ENCODE measurements around the gene LTB4R.

LTB4R gene, protein sequence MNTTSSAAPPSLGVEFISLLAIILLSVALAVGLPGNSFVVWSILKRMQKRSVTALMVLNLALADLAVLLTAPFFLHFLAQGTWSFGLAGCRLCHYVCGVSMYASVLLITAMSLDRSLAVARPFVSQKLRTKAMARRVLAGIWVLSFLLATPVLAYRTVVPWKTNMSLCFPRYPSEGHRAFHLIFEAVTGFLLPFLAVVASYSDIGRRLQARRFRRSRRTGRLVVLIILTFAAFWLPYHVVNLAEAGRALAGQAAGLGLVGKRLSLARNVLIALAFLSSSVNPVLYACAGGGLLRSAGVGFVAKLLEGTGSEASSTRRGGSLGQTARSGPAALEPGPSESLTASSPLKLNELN

DNA sequence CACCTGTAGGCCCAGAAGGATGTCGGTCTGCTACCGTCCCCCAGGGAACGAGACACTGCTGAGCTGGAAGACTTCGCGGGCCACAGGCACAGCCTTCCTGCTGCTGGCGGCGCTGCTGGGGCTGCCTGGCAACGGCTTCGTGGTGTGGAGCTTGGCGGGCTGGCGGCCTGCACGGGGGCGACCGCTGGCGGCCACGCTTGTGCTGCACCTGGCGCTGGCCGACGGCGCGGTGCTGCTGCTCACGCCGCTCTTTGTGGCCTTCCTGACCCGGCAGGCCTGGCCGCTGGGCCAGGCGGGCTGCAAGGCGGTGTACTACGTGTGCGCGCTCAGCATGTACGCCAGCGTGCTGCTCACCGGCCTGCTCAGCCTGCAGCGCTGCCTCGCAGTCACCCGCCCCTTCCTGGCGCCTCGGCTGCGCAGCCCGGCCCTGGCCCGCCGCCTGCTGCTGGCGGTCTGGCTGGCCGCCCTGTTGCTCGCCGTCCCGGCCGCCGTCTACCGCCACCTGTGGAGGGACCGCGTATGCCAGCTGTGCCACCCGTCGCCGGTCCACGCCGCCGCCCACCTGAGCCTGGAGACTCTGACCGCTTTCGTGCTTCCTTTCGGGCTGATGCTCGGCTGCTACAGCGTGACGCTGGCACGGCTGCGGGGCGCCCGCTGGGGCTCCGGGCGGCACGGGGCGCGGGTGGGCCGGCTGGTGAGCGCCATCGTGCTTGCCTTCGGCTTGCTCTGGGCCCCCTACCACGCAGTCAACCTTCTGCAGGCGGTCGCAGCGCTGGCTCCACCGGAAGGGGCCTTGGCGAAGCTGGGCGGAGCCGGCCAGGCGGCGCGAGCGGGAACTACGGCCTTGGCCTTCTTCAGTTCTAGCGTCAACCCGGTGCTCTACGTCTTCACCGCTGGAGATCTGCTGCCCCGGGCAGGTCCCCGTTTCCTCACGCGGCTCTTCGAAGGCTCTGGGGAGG is at the start of gene LTB4R:
TSS of gene LTB4R (plus strand) at position 857 of the 959 bp plus-strand sequence. CDS start 4,150 bp downstream, outside the sequence.
- Histone ChIP-seq H2AFZ (ENCODE audit: low read length, unreplicated experiment) (peak within 1 kb of the TSS; percentile 49), H3K36me3 (ENCODE audit: insufficient read depth, low read length) (peaks cover 3% of the 10 kb centered on the region), H3K79me2 (ENCODE audit: control insufficient read depth, insufficient read depth, low read length, unreplicated experiment) (no peaks in the 10 kb centered on the region), H3K4me1 (ENCODE audit: control insufficient read depth, insufficient read depth, low read length, unreplicated experiment) (peaks cover 29% of the 10 kb centered on the region), H3K27ac (ENCODE audit: low read depth, low read length) (peak within 1 kb of the TSS; percentile 33; the same call in 1 of the 2 replicates), H3K27me3 (ENCODE audit: insufficient read depth, low read length) (no peaks in the 10 kb centered on the region), H3K4me3 (ENCODE audit: low read depth, low read length) (peak within 1 kb of the TSS; percentile 70)

DNA sequence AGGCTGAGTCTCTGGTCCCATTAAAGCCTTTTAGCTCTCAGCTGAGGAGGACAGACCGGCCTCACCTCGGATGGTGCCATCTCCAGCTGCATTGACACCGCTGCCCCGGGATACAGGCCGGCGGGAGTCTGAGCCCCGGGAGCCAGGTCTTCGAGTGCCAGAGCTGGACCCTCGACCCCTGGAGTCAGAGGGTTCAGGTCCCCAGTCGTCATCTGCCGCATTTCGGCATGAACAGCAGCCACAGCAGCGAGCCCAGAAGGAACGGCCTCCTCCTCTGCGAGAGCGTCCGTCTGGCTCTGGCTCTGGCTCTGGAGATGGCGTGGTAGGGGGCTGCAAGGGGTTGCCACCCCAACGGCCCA is 49.4 kb upstream of the LTB4R start:
- no peak overlapping the region for H3K27ac ChIP-seq (ENCODE audit: low read depth, low read length)
- H3K4me1 ChIP-seq (ENCODE audit: control insufficient read depth, insufficient read depth, low read length, unreplicated experiment), result peaks cover 8% of the 10 kb centered on the region
- no peaks in the 10 kb centered on the region for H3K27me3 ChIP-seq (ENCODE audit: insufficient read depth, low read length)
- H2AFZ ChIP-seq (ENCODE audit: low read length, unreplicated experiment), result no peak overlapping the region
- no peak overlapping the region for H3K4me3 ChIP-seq (ENCODE audit: low read depth, low read length)
- no peaks in the 10 kb centered on the region for H3K36me3 ChIP-seq (ENCODE audit: insufficient read depth, low read length)
- no peaks in the 10 kb centered on the region for H3K79me2 ChIP-seq (ENCODE audit: control insufficient read depth, insufficient read depth, low read length, unreplicated experiment)

GRCh38 chr14:24262821-24263733 is 48.2 kb upstream of the LTB4R start, which contains the start of gene TGM1:
TGM1 (minus strand) TSS chr14:24263177; CDS start chr14:24262352, 825 bp downstream.
- no peaks in the 10 kb centered on the region for H3K27me3 ChIP-seq (ENCODE audit: insufficient read depth, low read length)
- H2AFZ ChIP-seq (ENCODE audit: low read length, unreplicated experiment), result no peak within 1 kb of the TSS
- H3K79me2 ChIP-seq (ENCODE audit: control insufficient read depth, insufficient read depth, low read length, unreplicated experiment), result no peaks in the 10 kb centered on the region

GRCh38 chr14:24263848-24264247 is 47.5 kb upstream of the LTB4R start:
- Histone ChIP-seq H3K79me2 (ENCODE audit: control insufficient read depth, insufficient read depth, low read length, unreplicated experiment) (no peaks in the 10 kb centered on the region), H3K4me1 (ENCODE audit: control insufficient read depth, insufficient read depth, low read length, unreplicated experiment) (peaks cover 8% of the 10 kb centered on the region), H2AFZ (ENCODE audit: low read length, unreplicated experiment) (no peak overlapping the region), H3K27me3 (ENCODE audit: insufficient read depth, low read length) (no peaks in the 10 kb centered on the region), H3K36me3 (ENCODE audit: insufficient read depth, low read length) (no peaks in the 10 kb centered on the region), H3K27ac (ENCODE audit: low read depth, low read length) (no peak overlapping the region), H3K4me3 (ENCODE audit: low read depth, low read length) (no peak overlapping the region)

More at GRCh38 chr14:24262821-24263733, 48.2 kb upstream of the LTB4R start, which contains the start of gene TGM1:
- H3K4me3 ChIP-seq (ENCODE audit: low read depth, low read length), result no peak within 1 kb of the TSS
- H3K27ac ChIP-seq (ENCODE audit: low read depth, low read length), result no peak within 1 kb of the TSS
- no peaks in the 10 kb centered on the region for H3K36me3 ChIP-seq (ENCODE audit: insufficient read depth, low read length)
- H3K4me1 ChIP-seq (ENCODE audit: control insufficient read depth, insufficient read depth, low read length, unreplicated experiment), result peaks cover 8% of the 10 kb centered on the region

DNA sequence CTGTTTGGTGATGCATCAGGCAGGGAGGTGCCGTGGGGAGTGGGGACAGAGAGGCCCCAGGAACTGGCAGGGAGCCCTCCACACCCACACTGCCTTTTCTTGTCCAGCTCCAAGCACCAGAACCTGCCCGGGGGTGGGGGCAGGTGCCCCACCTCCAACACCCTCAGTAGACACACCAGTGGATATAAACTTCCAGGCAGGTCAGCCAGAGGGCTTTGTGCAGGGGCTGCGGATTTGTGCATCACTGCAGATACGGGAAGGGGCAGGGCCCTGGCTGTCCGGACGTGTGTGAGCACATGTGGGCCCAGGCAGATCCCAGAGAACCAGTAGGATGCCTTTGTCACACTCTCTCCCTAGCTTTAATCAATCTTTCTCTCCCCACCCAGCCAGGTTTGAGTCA is 47.0 kb upstream of the LTB4R start:
- Histone ChIP-seq H3K4me1 (ENCODE audit: control insufficient read depth, insufficient read depth, low read length, unreplicated experiment) (peaks cover 3% of the 10 kb centered on the region), H3K4me3 (ENCODE audit: low read depth, low read length) (no peak overlapping the region), H3K36me3 (ENCODE audit: insufficient read depth, low read length) (no peaks in the 10 kb centered on the region), H3K27me3 (ENCODE audit: insufficient read depth, low read length) (no peaks in the 10 kb centered on the region), H3K27ac (ENCODE audit: low read depth, low read length) (no peak overlapping the region), H3K79me2 (ENCODE audit: control insufficient read depth, insufficient read depth, low read length, unreplicated experiment) (no peaks in the 10 kb centered on the region), H2AFZ (ENCODE audit: low read length, unreplicated experiment) (no peak overlapping the region)

- Histone ChIP-seq H3K27me3 (ENCODE audit: insufficient read depth, low read length) (no peaks in the 10 kb centered on the region), H3K4me3 (ENCODE audit: low read depth, low read length) (no peak overlapping the region), H3K79me2 (ENCODE audit: control insufficient read depth, insufficient read depth, low read length, unreplicated experiment) (no peaks in the 10 kb centered on the region), H3K4me1 (ENCODE audit: control insufficient read depth, insufficient read depth, low read length, unreplicated experiment) (no peaks in the 10 kb centered on the region), H2AFZ (ENCODE audit: low read length, unreplicated experiment) (no peak overlapping the region), H3K36me3 (ENCODE audit: insufficient read depth, low read length) (no peaks in the 10 kb centered on the region), H3K27ac (ENCODE audit: low read depth, low read length) (no peak overlapping the region)
These were observed 44.7 kb upstream of the LTB4R start for GRCh38 chr14:24266344-24267244.

- Histone ChIP-seq H3K79me2 (ENCODE audit: control insufficient read depth, insufficient read depth, low read length, unreplicated experiment) (no peaks in the 10 kb centered on the region), H3K27ac (ENCODE audit: low read depth, low read length) (no peak overlapping the region), H3K4me3 (ENCODE audit: low read depth, low read length) (no peak overlapping the region), H2AFZ (ENCODE audit: low read length, unreplicated experiment) (no peak overlapping the region), H3K27me3 (ENCODE audit: insufficient read depth, low read length) (no peaks in the 10 kb centered on the region), H3K4me1 (ENCODE audit: control insufficient read depth, insufficient read depth, low read length, unreplicated experiment) (peaks cover 4% of the 10 kb centered on the region), H3K36me3 (ENCODE audit: insufficient read depth, low read length) (no peaks in the 10 kb centered on the region)
These were observed 43.8 kb upstream of the LTB4R start for GRCh38 chr14:24267516-24267915.

GRCh38 chr14:24268225-24268624 is 43.1 kb upstream of the LTB4R start:
- Histone ChIP-seq H3K4me1 (ENCODE audit: control insufficient read depth, insufficient read depth, low read length, unreplicated experiment) (peaks cover 4% of the 10 kb centered on the region), H2AFZ (ENCODE audit: low read length, unreplicated experiment) (no peak overlapping the region), H3K36me3 (ENCODE audit: insufficient read depth, low read length) (no peaks in the 10 kb centered on the region), H3K4me3 (ENCODE audit: low read depth, low read length) (no peak overlapping the region), H3K79me2 (ENCODE audit: control insufficient read depth, insufficient read depth, low read length, unreplicated experiment) (no peaks in the 10 kb centered on the region), H3K27me3 (ENCODE audit: insufficient read depth, low read length) (no peaks in the 10 kb centered on the region), H3K27ac (ENCODE audit: low read depth, low read length) (no peak overlapping the region)

- H3K4me3 ChIP-seq (ENCODE audit: low read depth, low read length), result no peak overlapping the region
These were observed 41.9 kb upstream of the LTB4R start for GRCh38 chr14:24269368-24269767.

More at GRCh38 chr14:24269368-24269767, 41.9 kb upstream of the LTB4R start:
- no peak overlapping the region for H3K27ac ChIP-seq (ENCODE audit: low read depth, low read length)
- H3K27me3 ChIP-seq (ENCODE audit: insufficient read depth, low read length), result no peaks in the 10 kb centered on the region
- H3K36me3 ChIP-seq (ENCODE audit: insufficient read depth, low read length), result no peaks in the 10 kb centered on the region
- no peaks in the 10 kb centered on the region for H3K79me2 ChIP-seq (ENCODE audit: control insufficient read depth, insufficient read depth, low read length, unreplicated experiment)
- H3K4me1 ChIP-seq (ENCODE audit: control insufficient read depth, insufficient read depth, low read length, unreplicated experiment), result peaks cover 4% of the 10 kb centered on the region
- no peak overlapping the region for H2AFZ ChIP-seq (ENCODE audit: low read length, unreplicated experiment)

Data from ACC112 (cell line).